ENCODE measurements around the gene MCM10.

The MCM10 gene

GRCh38 chr10:13167568-13167967, 6.2 kb downstream of the MCM10 start:
- DNase-seq: no peak

- DNase-seq: peak; percentile 52
These were observed 7.4 kb downstream of the MCM10 start for GRCh38 chr10:13168781-13169180.

- no peak for DNase-seq
These were observed 12.3 kb downstream of the MCM10 start for GRCh38 chr10:13173616-13174015.

GRCh38 chr10:13180788-13181187, 19.4 kb downstream of the MCM10 start:
- DNase-seq: no peak

GRCh38 chr10:13182424-13182823, 21.1 kb downstream of the MCM10 start:
- DNase-seq: no peak

- DNase-seq: no peak
These were observed 22.3 kb downstream of the MCM10 start for GRCh38 chr10:13183625-13184024.

- DNase-seq: no peak
These were observed 22.9 kb downstream of the MCM10 start for GRCh38 chr10:13184276-13184675.

GRCh38 chr10:13184730-13185514, 23.6 kb downstream of the MCM10 start:
- DNase-seq: peak; percentile 2

GRCh38 chr10:13187135-13187534, 25.8 kb downstream of the MCM10 start:
- no peak for DNase-seq

- no peak for DNase-seq
These were observed 27.2 kb downstream of the MCM10 start for GRCh38 chr10:13188593-13188992.

GRCh38 chr10:13189961-13190360, 28.6 kb downstream of the MCM10 start:
- no peak for DNase-seq

- no peak for DNase-seq
These were observed 29.5 kb downstream of the MCM10 start for GRCh38 chr10:13190816-13191215.

- no peak for DNase-seq
These were observed 30.0 kb downstream of the MCM10 start for GRCh38 chr10:13191362-13191761.

GRCh38 chr10:13193637-13194036, 32.3 kb downstream of the MCM10 start:
- DNase-seq: no peak

- DNase-seq: no peak
These were observed 33.7 kb downstream of the MCM10 start for GRCh38 chr10:13195016-13195415.

- no peak for DNase-seq
These were observed 39.8 kb downstream of the MCM10 start for GRCh38 chr10:13201132-13201531.

- DNase-seq: no peak
These were observed 44.7 kb downstream of the MCM10 start for GRCh38 chr10:13206091-13206490.

- DNase-seq: peak; percentile 1
These were observed 45.4 kb downstream of the MCM10 start for GRCh38 chr10:13206546-13207443.

- DNase-seq: no peak
These were observed 51.8 kb downstream of the MCM10 start for GRCh38 chr10:13213163-13213562.

- DNase-seq: no peak
These were observed 57.5 kb downstream of the MCM10 start for GRCh38 chr10:13218878-13219277.

- DNase-seq: peak; percentile 43
These were observed 58.6 kb downstream of the MCM10 start for GRCh38 chr10:13219685-13220670.

GRCh38 chr10:13221572-13221971, 60.2 kb downstream of the MCM10 start:
- DNase-seq: no peak

- DNase-seq: no peak
These were observed 60.8 kb downstream of the MCM10 start for GRCh38 chr10:13222151-13222550.

All from NCI-H2171 treated with DMSO at 0.1 percent for 48 hours (cell line).